Neutrophil (primary cell): ENCODE results near the gene BAZ1B.

ENCODE experiments used
- H3K27ac ChIP-seq: fragments of 200-600 bp; sonication (generic); 2 replicates; pipeline ENCODE4 v1.5.1; 2016; ENCODE audit warnings: mild to moderate bottlenecking, moderate library complexity
- H3K27me3 ChIP-seq: fragments of 200-600 bp; sonication (generic); 2 replicates; pipeline ENCODE4 v1.6.0; 2016; ENCODE audit warnings: mild to moderate bottlenecking
- H3K36me3 ChIP-seq: fragments of 200-600 bp; sonication (generic); 2 replicates; pipeline ENCODE4 v1.5.1; 2017
- H3K4me1 ChIP-seq, 2 experiments: fragments of 200-600 bp in 1 of 2; sonication (generic) in 1 of 2; 1 replicate in 1 of 2; 2 replicates in 1 of 2; pipeline versions ENCODE4 v1.5.1 to v1.6.1; 2013 to 2016; ENCODE audit warnings: low read depth in 1 of 2, low read length in 1 of 2, mild to moderate bottlenecking in 1 of 2, moderate library complexity in 1 of 2; ENCODE audit not compliant: control insufficient read depth in 1 of 2, insufficient read depth in 1 of 2
- H3K4me3 ChIP-seq, 2 experiments: fragments of 200-600 bp in 1 of 2; sonication (generic) in 1 of 2; 1 replicate in 1 of 2; 2 replicates in 1 of 2; pipeline ENCODE4 v1.5.1; 2013 to 2016; ENCODE audit warnings: low read depth in 1 of 2, low read length in 1 of 2, mild to moderate bottlenecking in 1 of 2, moderate library complexity in 1 of 2
- H3K9me3 ChIP-seq: fragments of 200-600 bp; sonication (generic); 2 replicates; pipeline ENCODE4 v1.5.1; 2016
- CTCF ChIP-seq: fragments of 200-600 bp; sonication (generic); IDR thresholded peaks from 2 replicates; pipeline ENCODE4 v1.5.1; 2016; ENCODE audit warnings: antibody characterized with exemption

BAZ1B gene

GRCh38 chr7:73394422-73394821 lies 127.7 kb downstream of the BAZ1B start:
- no peaks in the 10 kb centered on the region for H3K27me3 ChIP-seq
- no peak for TF ChIP-seq CTCF
- no peaks in the 10 kb centered on the region for H3K36me3 ChIP-seq
- H3K27ac ChIP-seq = no peak overlapping the region
- H3K9me3 ChIP-seq = no peaks in the 10 kb centered on the region
- H3K4me3 ChIP-seq = no peak overlapping the region
- peaks cover 4 to 13% of the 10 kb centered on the region in 2 experiments for H3K4me1 ChIP-seq

- Histone ChIP-seq H3K4me3 (no peak overlapping the region), H3K36me3 (no peaks in the 10 kb centered on the region), H3K27ac (no peak overlapping the region), H3K9me3 (peaks cover 10% of the 10 kb centered on the region), H3K27me3 (no peaks in the 10 kb centered on the region), H3K4me1 (no peaks in the 10 kb centered on the region)
- TF ChIP-seq CTCF = no peak
Measured at GRCh38 chr7:73391396-73391795, 130.7 kb downstream of the BAZ1B start.
